A549 treated with DMSO at 1 μM for 4 hours (cell line): ENCODE data around the gene PTBP2. TPM values are rescaled to one million over a fixed set of nuclear protein-coding genes. Genes with fewer than 3 reads are reported as not detected.

ENCODE experiments used
- total RNA-seq: library from RNA; stranded (reverse); fragments of 200-300 nt; extraction: Qiagen RNA extraction; gene quantifications from 5 replicates; pipeline ENCODE4 v1.2.3, GENCODE V29; 2022; ENCODE audit warnings: low read depth

Gene PTBP2, protein sequence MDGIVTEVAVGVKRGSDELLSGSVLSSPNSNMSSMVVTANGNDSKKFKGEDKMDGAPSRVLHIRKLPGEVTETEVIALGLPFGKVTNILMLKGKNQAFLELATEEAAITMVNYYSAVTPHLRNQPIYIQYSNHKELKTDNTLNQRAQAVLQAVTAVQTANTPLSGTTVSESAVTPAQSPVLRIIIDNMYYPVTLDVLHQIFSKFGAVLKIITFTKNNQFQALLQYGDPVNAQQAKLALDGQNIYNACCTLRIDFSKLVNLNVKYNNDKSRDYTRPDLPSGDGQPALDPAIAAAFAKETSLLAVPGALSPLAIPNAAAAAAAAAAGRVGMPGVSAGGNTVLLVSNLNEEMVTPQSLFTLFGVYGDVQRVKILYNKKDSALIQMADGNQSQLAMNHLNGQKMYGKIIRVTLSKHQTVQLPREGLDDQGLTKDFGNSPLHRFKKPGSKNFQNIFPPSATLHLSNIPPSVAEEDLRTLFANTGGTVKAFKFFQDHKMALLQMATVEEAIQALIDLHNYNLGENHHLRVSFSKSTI
- total RNA-seq = 6.7 to 8.5 TPM (median 7.3 TPM) in 5 replicates

DNA sequence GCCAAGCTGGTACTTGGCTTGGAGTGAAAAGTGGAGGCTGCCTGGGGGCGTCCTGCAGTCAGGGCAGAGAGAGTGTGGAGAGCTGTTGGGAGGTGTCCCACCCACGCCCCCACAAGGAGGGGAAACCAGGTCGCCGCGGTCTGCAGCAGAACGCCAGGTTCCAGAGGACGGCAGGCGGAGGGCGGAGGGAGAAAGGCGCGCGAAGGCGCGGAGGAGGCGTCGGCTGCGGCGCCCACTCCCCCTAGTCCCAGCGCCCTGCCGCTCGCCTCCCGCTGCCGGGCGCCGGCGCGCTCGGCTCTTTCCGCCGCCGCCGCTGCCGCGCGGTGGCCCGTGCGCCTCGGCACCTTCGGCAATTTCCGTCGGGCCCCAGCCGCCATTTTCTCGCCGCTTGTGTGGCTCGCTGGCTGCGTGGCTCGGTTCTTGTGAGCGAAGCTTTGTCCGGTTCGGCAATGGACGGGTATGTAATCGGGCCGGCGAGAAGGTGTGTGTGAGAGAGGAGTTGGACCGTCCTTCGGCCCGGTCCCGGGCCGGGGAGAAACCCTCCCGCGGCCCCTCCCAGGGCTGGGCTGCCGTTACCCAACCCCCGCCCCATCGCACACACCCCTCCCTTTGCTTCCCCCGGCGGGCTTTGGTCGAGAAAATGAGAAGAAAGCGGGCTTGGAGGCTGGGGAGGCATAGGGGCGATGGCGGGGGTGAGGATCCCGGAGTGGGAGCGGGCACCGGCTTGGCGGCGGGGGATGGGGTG is at the start of gene PTBP2:
PTBP2 (plus strand) TSS at position 369 of the 745 bp plus-strand sequence; CDS start at position 450, 81 bp downstream.

